Spleen (tissue), 11 donors: ENCODE measurements around the gene PDLIM5. TPM values are rescaled to one million over a fixed set of nuclear protein-coding genes. Genes with fewer than 3 reads are reported as not detected.

Experiments used
- DNase-seq: peaks from one replicate; pipeline ENCODE4 v3.0.0-alpha.2; 2020
- H3K27ac ChIP-seq, 8 donors: fragments of 200-600 bp; sonication (generic) in 7 of 8; 1 replicate in 4 of 8; 2 replicates in 4 of 8; pipeline versions ENCODE4 v1.5.0 to v1.8.0; 2016 to 2021; ENCODE audit warnings: inconsistent platforms in 4 of 8, mild to moderate bottlenecking in 4 of 8, moderate library complexity in 1 of 8
- H3K27me3 ChIP-seq, 7 donors: fragments of 200-600 bp; sonication (generic) in 6 of 7; replicated peaks in 1 of 7; 1 replicate in 4 of 7; 2 replicates in 3 of 7; pipeline versions ENCODE4 v1.5.0 to v1.8.0; 2016 to 2021; ENCODE audit warnings: inconsistent platforms in 3 of 7, mild to moderate bottlenecking in 1 of 7
- H3K36me3 ChIP-seq, 6 donors: fragments of 200-600 bp; sonication (generic) in 5 of 6; 1 replicate in 4 of 6; 2 replicates in 2 of 6; pipeline versions ENCODE4 v1.5.0 to v1.8.0; 2016 to 2021; ENCODE audit warnings: inconsistent platforms in 2 of 6
- H3K4me1 ChIP-seq, 6 donors: fragments of 200-600 bp; sonication (generic) in 5 of 6; 1 replicate in 3 of 6; 2 replicates in 3 of 6; pipeline versions ENCODE4 v1.5.0 to v1.8.0; 2016 to 2021; ENCODE audit warnings: inconsistent platforms in 3 of 6
- H3K4me3 ChIP-seq, 8 donors: fragments of 200-600 bp; sonication (generic) in 7 of 8; 1 replicate in 4 of 8; 2 replicates in 4 of 8; pipeline versions ENCODE4 v1.5.0 to v1.8.0; 2016 to 2021; ENCODE audit warnings: inconsistent platforms in 4 of 8, mild to moderate bottlenecking in 4 of 8, moderate library complexity in 2 of 8
- H3K9me3 ChIP-seq, 8 donors: fragments of 200-600 bp; sonication (generic) in 7 of 8; 1 replicate in 4 of 8; 2 replicates in 4 of 8; pipeline versions ENCODE4 v1.5.0 to v1.8.0; 2016 to 2021; ENCODE audit warnings: inconsistent platforms in 4 of 8
- POLR2A ChIP-seq, 3 donors: fragments of 450-650 bp; IDR thresholded peaks; one replicate each; pipeline ENCODE4 v1.5.1; 2017; ENCODE audit warnings: antibody characterized with exemption in 3 of 3, mild to moderate bottlenecking in 1 of 3
- POLR2AphosphoS5 ChIP-seq, 3 donors: sonication (generic); formaldehyde crosslinking; IDR thresholded peaks; one replicate each; pipeline ENCODE4 v1.5.1; 2017; ENCODE audit warnings: antibody characterized with exemption in 3 of 3
- WGBS, 5 donors: extraction: QIAGEN DNeasy Blood & Tissue Kit in 3 of 5; methylation state at CpG; one replicate each; pipeline versions ENCODE4 v1.1.5 to v1.1.7; 2013 to 2018; 5-methylcytosine and 5-hydroxymethylcytosine counted together
- intact Hi-C: fragments of 100-400 bp; cut with DNase I; formaldehyde crosslinking; loops from one replicate; pipeline ENCODE4 v1.15.0; 2023; ENCODE audit warnings: low total_unique reads
- polyA plus RNA-seq, 3 donors: library from polyadenylated mRNA; stranded (reverse); fragments of 200-250 nt; gene quantifications; one replicate each; pipeline ENCODE4 v1.2.1, GENCODE V29; 2013
- total RNA-seq, 7 donors: library from RNA; depleted of rRNA in 3 of 7; stranded (reverse); fragments of >200 nt in 3 of 7; fragmentation: NEBNext Ultra II Directional in 4 of 7; extraction: Animal tissue kit (Norgen Biotek cat#: 25700) in 4 of 7; gene quantifications; one replicate each; pipeline versions ENCODE4 v1.1.0 to v1.2.1, GENCODE V29; 2016 to 2021
- TF ChIP-seq, protein P1 (sequence below), 11 experiments: fragments of 200-600 bp in 7 of 11; fragments of 450-650 bp in 4 of 11; sonication (generic) in 4 of 11; IDR thresholded peaks in 8 of 11; conservative IDR thresholded peaks in 3 of 11; 1 replicate in 7 of 11; 2 replicates in 4 of 11; pipeline versions ENCODE4 v1.4.0 to v1.8.0; 2016 to 2021; ENCODE audit warnings: antibody characterized with exemption in 11 of 11, inconsistent platforms in 4 of 11, mild to moderate bottlenecking in 1 of 11
- donor health status: healthy with polysubstance abuse.
- donor health status: DM: no; HTN: no; CAD: no; lungs with moderate emphysema.
- donor health status: DM: no; HTN: no; CAD: no.
- donor health status: Bipolar disorder and iron deficiency.
- donor health status: healthy.
- donor health status: DM: no; HTN: no; CAD: no.
- donor health status: DM: yes; HTN: yes; CAD: no.

The PDLIM5 gene
- total and polyA plus RNA-seq, 10 donors, result 9.4 to 182 (median 74.9) TPM

DNA sequence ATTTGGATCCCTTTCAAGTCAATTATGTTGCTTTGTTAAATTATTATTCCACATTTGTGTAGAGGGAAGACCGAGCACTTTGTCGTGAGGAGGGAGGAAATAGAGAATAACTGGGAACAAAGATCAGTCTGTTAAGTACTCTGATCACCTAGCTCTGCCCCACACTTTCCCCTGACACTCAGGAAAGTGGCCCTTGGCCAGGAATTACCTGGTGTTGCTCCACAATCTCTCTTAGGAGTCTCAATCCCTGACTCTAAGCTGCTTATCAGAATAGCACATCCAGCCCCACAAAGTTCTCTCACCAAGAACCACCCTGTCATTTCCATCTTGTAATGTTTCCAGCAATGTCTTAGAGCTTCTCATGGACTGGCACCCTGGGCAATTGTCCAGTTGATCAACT, 222.2 kb downstream of the PDLIM5 start:
- Histone ChIP-seq H3K27me3 (no peaks in the 10 kb centered on the region), H3K4me1 (peaks cover 0 to 9% (median 0%) of the 10 kb centered on the region in 6 donors), H3K27ac (no peak overlapping the region), H3K4me3 (no peak overlapping the region), H3K36me3 (no peaks in the 10 kb centered on the region), H3K9me3 (no peaks in the 10 kb centered on the region)
- TF ChIP-seq POLR2A (IDR thresholded peaks at IDR 0.05) (no peak), POLR2AphosphoS5 (IDR thresholded peaks at IDR 0.05) (no peak)
- TF ChIP-seq, protein P1, sequence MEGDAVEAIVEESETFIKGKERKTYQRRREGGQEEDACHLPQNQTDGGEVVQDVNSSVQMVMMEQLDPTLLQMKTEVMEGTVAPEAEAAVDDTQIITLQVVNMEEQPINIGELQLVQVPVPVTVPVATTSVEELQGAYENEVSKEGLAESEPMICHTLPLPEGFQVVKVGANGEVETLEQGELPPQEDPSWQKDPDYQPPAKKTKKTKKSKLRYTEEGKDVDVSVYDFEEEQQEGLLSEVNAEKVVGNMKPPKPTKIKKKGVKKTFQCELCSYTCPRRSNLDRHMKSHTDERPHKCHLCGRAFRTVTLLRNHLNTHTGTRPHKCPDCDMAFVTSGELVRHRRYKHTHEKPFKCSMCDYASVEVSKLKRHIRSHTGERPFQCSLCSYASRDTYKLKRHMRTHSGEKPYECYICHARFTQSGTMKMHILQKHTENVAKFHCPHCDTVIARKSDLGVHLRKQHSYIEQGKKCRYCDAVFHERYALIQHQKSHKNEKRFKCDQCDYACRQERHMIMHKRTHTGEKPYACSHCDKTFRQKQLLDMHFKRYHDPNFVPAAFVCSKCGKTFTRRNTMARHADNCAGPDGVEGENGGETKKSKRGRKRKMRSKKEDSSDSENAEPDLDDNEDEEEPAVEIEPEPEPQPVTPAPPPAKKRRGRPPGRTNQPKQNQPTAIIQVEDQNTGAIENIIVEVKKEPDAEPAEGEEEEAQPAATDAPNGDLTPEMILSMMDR (IDR thresholded peaks at IDR 0.05 in 8 of 11, conservative IDR thresholded peaks at IDR 0.05 in 3 of 11), result no peak
- WGBS, 5 donors, result 91 to 96% (median 95%) methylated on average over 2 of the region's 2 CpGs
- intact Hi-C loops, result no loop called here
- DNase-seq, result no peak

DNA sequence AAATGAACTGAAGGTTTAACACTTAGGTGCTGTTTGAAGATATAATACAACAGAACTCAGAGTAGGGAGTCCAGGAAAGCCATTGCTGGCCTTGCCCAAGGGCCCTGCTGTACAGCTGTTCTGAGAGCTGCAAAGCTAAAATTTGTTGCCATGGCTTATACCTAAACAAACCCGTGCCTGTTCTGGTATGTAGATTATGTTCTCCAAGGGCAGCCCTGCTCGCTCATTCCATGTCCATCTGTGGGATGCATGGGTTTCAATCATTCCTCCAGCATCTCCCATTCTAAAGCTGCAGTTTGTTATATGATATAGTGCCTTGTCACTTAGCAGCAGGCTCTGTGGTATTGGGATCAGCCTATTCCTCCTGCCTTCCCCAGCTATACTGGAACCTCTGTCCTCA, 225.2 kb downstream of the PDLIM5 start:
- Histone ChIP-seq H3K36me3 (no peaks in the 10 kb centered on the region), H3K4me1 (no peaks in the 10 kb centered on the region), H3K27me3 (peaks cover 0 to 5% (median 0%) of the 10 kb centered on the region in 7 donors), H3K4me3 (no peak overlapping the region), H3K27ac (no peak overlapping the region), H3K9me3 (no peaks in the 10 kb centered on the region)
- intact Hi-C loops, result no loop called here
- TF ChIP-seq POLR2A (IDR thresholded peaks at IDR 0.05) (no peak), POLR2AphosphoS5 (IDR thresholded peaks at IDR 0.05) (no peak)
- TF ChIP-seq, protein P1 (IDR thresholded peaks at IDR 0.05 in 8 of 11, conservative IDR thresholded peaks at IDR 0.05 in 3 of 11), result no peak
- WGBS, 5 donors, result 71 to 84% (median 77%) methylated on average over 2 of the region's 2 CpGs
- DNase-seq, result no peak

DNA sequence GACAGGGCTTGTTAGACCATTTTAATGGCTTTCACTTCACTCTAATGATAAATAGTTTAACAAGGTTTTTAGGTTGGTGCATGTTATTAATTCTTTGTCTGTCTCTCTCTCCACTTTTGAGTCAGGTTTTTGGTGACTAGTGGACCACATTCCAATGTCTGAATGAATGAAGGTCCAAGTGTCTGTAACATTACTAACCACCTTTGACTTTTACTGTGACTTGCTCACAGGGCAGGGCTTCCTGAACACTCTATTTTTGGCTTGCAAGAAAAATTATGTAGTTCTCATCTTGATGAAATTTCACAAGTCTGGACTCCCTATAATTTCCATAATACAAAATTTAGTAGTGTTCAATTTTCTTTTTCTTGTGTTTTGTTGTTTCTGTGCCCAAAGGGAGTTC, 227.2 kb downstream of the PDLIM5 start:
- no peaks in the 10 kb centered on the region for H3K4me1 ChIP-seq
- TF ChIP-seq POLR2AphosphoS5 (IDR thresholded peaks at IDR 0.05), result no peak
- TF ChIP-seq, protein P1 (IDR thresholded peaks at IDR 0.05 in 8 of 11, conservative IDR thresholded peaks at IDR 0.05 in 3 of 11), result no peak
- TF ChIP-seq POLR2A (IDR thresholded peaks at IDR 0.05), result no peak
- no peak for DNase-seq
- no peaks in the 10 kb centered on the region for H3K9me3 ChIP-seq
- no peak overlapping the region for H3K27ac ChIP-seq
- peaks cover 0 to 5% (median 0%) of the 10 kb centered on the region in 7 donors for H3K27me3 ChIP-seq
- H3K4me3 ChIP-seq, result no peak overlapping the region
- no peaks in the 10 kb centered on the region for H3K36me3 ChIP-seq
- intact Hi-C loops, result no loop called here

DNA sequence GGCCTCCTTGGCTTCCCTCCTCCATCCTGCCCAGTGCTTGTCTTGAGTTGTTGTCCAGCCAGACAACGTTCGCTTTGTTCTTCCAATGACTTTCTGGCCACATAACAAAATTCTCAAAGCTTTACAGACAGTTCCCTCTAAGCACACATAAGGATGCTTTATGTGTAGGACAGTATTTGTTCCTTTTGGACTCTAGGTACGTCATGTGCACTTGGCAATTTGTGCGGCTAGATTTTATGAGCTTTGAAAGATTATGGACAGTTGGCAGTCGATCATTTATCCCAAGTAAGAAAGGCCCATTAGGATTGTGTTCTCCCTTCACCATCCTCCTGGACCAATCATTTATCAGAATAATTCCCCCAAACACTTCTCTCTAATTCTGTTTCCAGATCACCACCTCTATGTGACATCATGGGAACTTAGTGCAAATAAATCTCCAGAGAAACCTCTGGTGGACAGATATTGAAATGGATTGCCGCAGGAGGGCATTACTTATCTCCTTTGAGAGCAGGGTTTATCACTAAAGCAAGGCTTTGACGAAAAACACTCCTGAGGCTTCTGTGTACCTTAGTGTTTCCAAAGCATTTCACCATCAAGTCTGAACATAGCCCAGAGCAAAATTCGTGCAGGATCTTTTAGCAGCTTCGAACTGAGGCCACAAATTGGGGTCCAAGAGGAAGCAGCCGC, 228.6 kb downstream of the PDLIM5 start:
- Histone ChIP-seq H3K4me3 (no peak overlapping the region), H3K27ac (no peak overlapping the region), H3K27me3 (peaks cover 0 to 5% (median 0%) of the 10 kb centered on the region in 7 donors), H3K4me1 (no peaks in the 10 kb centered on the region), H3K9me3 (no peaks in the 10 kb centered on the region), H3K36me3 (no peaks in the 10 kb centered on the region)
- DNase-seq, result no peak
- intact Hi-C loops, result no loop called here
- TF ChIP-seq, protein P1 (IDR thresholded peaks at IDR 0.05 in 8 of 11, conservative IDR thresholded peaks at IDR 0.05 in 3 of 11), result no peak
- TF ChIP-seq POLR2AphosphoS5 (IDR thresholded peaks at IDR 0.05) (no peak), POLR2A (IDR thresholded peaks at IDR 0.05) (no peak)
- WGBS, 5 donors, result 82 to 87% (median 85%) methylated on average over 10 of the region's 10 CpGs
